Measurements from ENCODE around the gene SEZ6L. TPM values are rescaled to one million over a fixed set of nuclear protein-coding genes. Genes with fewer than 3 reads are reported as not detected.

The SEZ6L gene
- total and polyA plus RNA-seq, 10 of the 15 experiments (the other 5 are each of a cell fraction or from before 2014, with no cell fraction given) = not detected

- TF ChIP-seq RFX5 (IDR thresholded peaks at IDR 0.05; ENCODE audit: low read depth, low read length) (no peak), BHLHE40 (IDR thresholded peaks at IDR 0.05; ENCODE audit: borderline replicate concordance in 1 of 2, low read depth in 2 of 2, low read length in 1 of 2) (no peak), SREBF2 (IDR thresholded peaks at IDR 0.05; ENCODE audit: low read length) (no peak), ATF7 (IDR thresholded peaks at IDR 0.05; ENCODE audit: low read depth) (no peak), KDM1A (IDR thresholded peaks at IDR 0.05; ENCODE audit: borderline replicate concordance) (no peak)
Observed at GRCh38 chr22:26391623-26392022, 222.4 kb downstream of the SEZ6L start (continued).

GRCh38 chr22:26393929-26394328 is 224.7 kb downstream of the SEZ6L start:
- FAIRE-seq (no peak), ATAC-seq (peak; percentile 53; the same call in 1 of the 3 replicates), DNase-seq (ENCODE audit: low read depth, low spot score) (no peak)
- ChIA-PET CTCF (interaction anchor here (1.0 to 10.2 kb wide), 3 partner anchors 11 to 67 kb away, joined by 3 to 111 read pairs (median 6); no protein-coding TSS in a partner anchor), POLR2A (no interaction called here), SMC1A (ENCODE audit: uncharacterized antibody, unreplicated experiment) (interaction anchor here (1.7 to 8.5 kb wide), 2 partner anchors 20 to 67 kb away, joined by 3 to 73 read pairs; no protein-coding TSS in a partner anchor), RAD21 (ENCODE audit: unreplicated experiment) (no interaction called here)
- Histone ChIP-seq H2AFZ (ENCODE audit: control insufficient read depth, low read depth, low read length) (no peak overlapping the region), H3K27me3 (replicated peaks in 1 of 2; ENCODE audit: control insufficient read depth in 2 of 2, insufficient read depth in 2 of 2, low read length in 1 of 2) (no peaks in the 10 kb centered on the region; a peak in 3 of 4 replicates), H3K79me2 (ENCODE audit: control insufficient read depth, insufficient read depth, low read length) (no peaks in the 10 kb centered on the region), H3K9ac (ENCODE audit: control insufficient read depth, insufficient read depth, low read length) (no peak overlapping the region), H3K4me1 (ENCODE audit: control insufficient read depth, insufficient read depth, low read length) (no peaks in the 10 kb centered on the region), H3K4me3 (no peak overlapping the region), H4K20me1 (ENCODE audit: control insufficient read depth, insufficient read depth) (no peaks in the 10 kb centered on the region), H3K36me3 (ENCODE audit: control insufficient read depth in 2 of 2, insufficient read depth in 2 of 2, low read length in 1 of 2) (no peaks in the 10 kb centered on the region), H3K27ac (ENCODE audit: control insufficient read depth, insufficient read depth) (no peak overlapping the region), H3K9me3 (replicated peaks; ENCODE audit: control insufficient read depth, insufficient read depth, low read length) (no peaks in the 10 kb centered on the region), H3K4me2 (ENCODE audit: control insufficient read depth, insufficient read depth) (no peak overlapping the region)
- 0 out of 6 replicates have a peak, but pooled peaks of 2 of the 3 experiments have one; percentile 3 to 17 for TF ChIP-seq CTCF (IDR thresholded peaks at IDR 0.05 in 2 of 3, conservative IDR thresholded peaks at IDR 0.05 in 1 of 3; ENCODE audit: control insufficient read depth in 2 of 3, extremely low read depth in 1 of 3, insufficient read depth in 1 of 3, low read depth in 3 of 3, low read length in 3 of 3)
- no peak for TF ChIP-seq PAX8 (IDR thresholded peaks at IDR 0.05)
- intact Hi-C loops (cut with micrococcal nuclease; ENCODE audit: unreplicated experiment) (no loop called here), in situ Hi-C loops (cut with MboI) (no loop called here)
- no TSS peak for BruUV-seq (replicated peaks)
- 24% methylated on average over 2 of the region's 2 CpGs for WGBS (ENCODE audit: insufficient coverage, insufficient replicate concordance, low lambda C conversion rate, missing lambda C conversion rate)
